MM.1S (cell line): ENCODE results near the gene FOXJ1.

Experiments used
- DNase-seq: peaks from one replicate; pipeline ENCODE4 v3.0.0-alpha.2; 2015
- H2AFZ ChIP-seq: fragments of 300-600 bp; sonication (generic); 2 replicates; pipeline ENCODE4 v1.6.0; 2016; ENCODE audit warnings: antibody characterized with exemption, low read length
- H3F3A ChIP-seq: fragments of 300-600 bp; sonication (generic); 2 replicates; pipeline ENCODE4 v1.6.1; 2016; ENCODE audit warnings: mild to moderate bottlenecking, antibody characterized with exemption, low read length, moderate library complexity, mixed read lengths; ENCODE audit not compliant: insufficient read depth
- H3K27ac ChIP-seq: fragments of 300-600 bp; sonication (generic); 2 replicates; pipeline ENCODE4 v1.5.1; 2016; ENCODE audit warnings: mild to moderate bottlenecking, low read length
- H3K27me3 ChIP-seq: fragments of 300-600 bp; sonication (generic); replicated peaks from 2 replicates; pipeline ENCODE4 v1.6.0; 2016; ENCODE audit warnings: low read length; ENCODE audit not compliant: insufficient read depth
- H3K36me3 ChIP-seq: fragments of 300-600 bp; sonication (generic); replicated peaks from 2 replicates; pipeline ENCODE4 v1.6.1; 2016; ENCODE audit warnings: mild to moderate bottlenecking, low read length, mixed read lengths; ENCODE audit not compliant: insufficient read depth
- H3K4me1 ChIP-seq: fragments of 300-600 bp; sonication (generic); 2 replicates; pipeline ENCODE4 v1.6.1; 2016; ENCODE audit warnings: low read length, mixed read lengths
- H3K4me2 ChIP-seq: fragments of 300-600 bp; sonication (generic); 2 replicates; pipeline ENCODE4 v1.6.0; 2016; ENCODE audit warnings: low read depth, low read length
- H3K4me3 ChIP-seq: fragments of 300-600 bp; sonication (generic); 2 replicates; pipeline ENCODE4 v1.5.1; 2016; ENCODE audit warnings: low read length, mixed read lengths
- H3K79me2 ChIP-seq: fragments of 300-600 bp; sonication (generic); 2 replicates; pipeline ENCODE4 v1.6.1; 2016; ENCODE audit warnings: mixed run types, low read length, mixed read lengths
- H3K9ac ChIP-seq: fragments of 300-600 bp; sonication (generic); 2 replicates; pipeline ENCODE4 v1.6.1; 2016; ENCODE audit warnings: low read length, mixed read lengths
- H3K9me2 ChIP-seq: fragments of 300-600 bp; sonication (generic); replicated peaks from 2 replicates; pipeline ENCODE4 v1.6.1; 2016; ENCODE audit warnings: mild to moderate bottlenecking, low read length, mixed read lengths; ENCODE audit not compliant: insufficient read depth
- H3K9me3 ChIP-seq: fragments of 300-600 bp; sonication (generic); replicated peaks from 2 replicates; pipeline ENCODE4 v1.6.1; 2016; ENCODE audit warnings: mild to moderate bottlenecking, low read length, mixed read lengths; ENCODE audit not compliant: insufficient read depth
- H4K20me1 ChIP-seq: fragments of 300-600 bp; sonication (generic); 2 replicates; pipeline ENCODE4 v1.6.1; 2016; ENCODE audit warnings: mild to moderate bottlenecking, low read length, moderate library complexity, mixed read lengths; ENCODE audit not compliant: insufficient read depth
- CTCF ChIP-seq: fragments of 300-600 bp; sonication (generic); IDR thresholded peaks from 2 replicates; pipeline ENCODE4 v1.5.1; 2016; ENCODE audit warnings: antibody characterized with exemption, low read length, mixed read lengths
- EZH2 ChIP-seq: fragments of 300-600 bp; sonication (generic); optimal IDR thresholded peaks from 2 replicates; pipeline ENCODE3; 2017; ENCODE audit warnings: low read depth, mild to moderate bottlenecking, antibody characterized with exemption, low read length, mixed read lengths
- EZH2phosphoT487 ChIP-seq: fragments of 300-600 bp; sonication (generic); IDR thresholded peaks from 2 replicates; pipeline ENCODE4 v1.6.1; 2018; ENCODE audit warnings: antibody characterized with exemption, low read length

FOXJ1 gene

DNA sequence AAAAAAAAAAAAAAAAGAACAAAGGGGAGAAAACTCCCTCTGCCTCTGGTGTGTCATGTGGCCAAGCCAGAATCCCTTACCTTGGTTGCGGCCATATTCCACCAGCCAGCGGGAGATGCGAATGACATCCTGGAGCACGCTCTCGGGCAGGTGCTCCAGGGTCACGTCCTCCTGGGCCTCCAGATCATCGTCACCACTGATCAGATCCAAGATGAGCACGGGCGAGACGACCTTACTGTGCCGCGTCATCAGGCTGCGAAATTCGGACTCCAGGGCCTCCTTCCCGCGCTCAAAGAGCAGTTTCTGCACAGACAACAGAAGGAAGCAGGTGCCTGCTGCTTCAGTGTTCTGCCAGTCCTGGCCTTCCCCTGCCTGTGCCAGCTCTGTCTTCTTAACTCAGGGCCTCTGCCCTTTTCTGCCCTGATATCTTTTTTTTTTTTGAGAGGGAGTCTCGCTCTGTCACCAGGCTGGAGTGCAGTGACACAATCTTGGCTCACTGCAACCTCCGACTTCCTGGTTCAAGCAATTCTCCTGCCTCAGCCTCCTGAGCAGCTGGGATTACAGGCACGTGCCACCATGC lies 43.2 kb downstream of the FOXJ1 start:
- Histone ChIP-seq H3K4me3 (no peak overlapping the region), H3F3A (no peaks in the 10 kb centered on the region), H3K79me2 (peaks cover 9% of the 10 kb centered on the region), H3K9me2 (no peaks in the 10 kb centered on the region), H3K9ac (no peak overlapping the region), H2AFZ (no peak overlapping the region), H3K4me1 (peaks cover 3% of the 10 kb centered on the region; the same call in 1 of the 2 replicates), H3K9me3 (no peaks in the 10 kb centered on the region), H3K36me3 (no peaks in the 10 kb centered on the region), H4K20me1 (no peaks in the 10 kb centered on the region), H3K27ac (no peak overlapping the region), H3K27me3 (no peaks in the 10 kb centered on the region), H3K4me2 (no peak overlapping the region)
- DNase-seq, result no peak
- no peak for TF ChIP-seq EZH2phosphoT487
- TF ChIP-seq EZH2, result no peak
- TF ChIP-seq CTCF, result no peak

DNA sequence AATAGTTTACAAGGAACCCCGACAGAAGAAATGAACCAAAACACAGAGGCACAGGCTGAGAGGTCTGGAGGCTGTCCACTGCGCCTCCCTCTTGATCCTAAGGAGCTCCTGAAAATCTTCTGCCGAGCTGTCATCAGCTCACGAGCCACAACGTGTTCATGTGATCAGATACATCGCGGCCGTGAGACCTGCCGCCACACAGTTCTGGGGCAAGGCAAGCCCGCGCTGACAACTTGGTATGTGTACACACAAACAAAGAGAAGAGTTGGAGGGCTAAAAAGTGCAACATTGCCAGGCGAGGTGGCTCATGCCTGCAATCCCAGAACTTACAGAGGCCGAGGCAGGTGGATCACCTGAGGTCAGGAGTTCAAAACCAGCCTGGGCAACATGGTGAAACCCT lies 45.1 kb downstream of the FOXJ1 start:
- Histone ChIP-seq H2AFZ (no peak overlapping the region), H3K79me2 (no peaks in the 10 kb centered on the region), H3K4me1 (no peaks in the 10 kb centered on the region), H3K9ac (no peak overlapping the region), H4K20me1 (no peaks in the 10 kb centered on the region), H3F3A (no peaks in the 10 kb centered on the region), H3K9me2 (no peaks in the 10 kb centered on the region), H3K4me3 (no peak overlapping the region), H3K36me3 (no peaks in the 10 kb centered on the region), H3K9me3 (no peaks in the 10 kb centered on the region), H3K27me3 (no peaks in the 10 kb centered on the region), H3K27ac (no peak overlapping the region), H3K4me2 (no peak overlapping the region)
- TF ChIP-seq EZH2phosphoT487, result no peak
- DNase-seq, result no peak

DNA sequence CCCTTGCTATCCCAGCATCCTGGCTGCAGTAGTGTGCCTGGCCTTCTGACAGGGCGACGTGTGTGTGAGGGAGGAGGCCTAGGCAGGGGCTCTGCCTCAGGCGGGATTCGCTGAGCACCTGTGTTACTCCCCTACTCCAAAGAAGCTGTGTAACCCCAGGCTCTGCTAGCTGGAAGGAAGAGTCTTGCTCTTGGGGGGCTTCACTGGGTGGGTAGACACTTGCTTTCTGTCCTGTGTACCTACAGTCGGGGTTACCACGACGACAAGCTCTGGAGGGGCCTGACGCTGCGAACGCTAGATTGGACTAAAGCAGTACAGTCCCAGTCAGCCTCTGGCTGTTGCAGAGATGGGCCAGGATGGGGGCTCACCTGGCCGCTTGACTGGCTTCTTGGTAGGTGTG lies 47.0 kb downstream of the FOXJ1 start:
- no peak overlapping the region for H3K9ac ChIP-seq
- H3K4me3 ChIP-seq, result no peak overlapping the region
- H3K4me2 ChIP-seq, result no peak overlapping the region
- no peaks in the 10 kb centered on the region for H3K36me3 ChIP-seq
- H3F3A ChIP-seq, result no peaks in the 10 kb centered on the region
- no peak for DNase-seq
- no peaks in the 10 kb centered on the region for H3K4me1 ChIP-seq
- H4K20me1 ChIP-seq, result no peaks in the 10 kb centered on the region
- TF ChIP-seq EZH2phosphoT487 (no peak), CTCF (no peak), EZH2 (no peak)
- H2AFZ ChIP-seq, result no peak overlapping the region
- no peaks in the 10 kb centered on the region for H3K9me2 ChIP-seq
- H3K27ac ChIP-seq, result no peak overlapping the region
- no peaks in the 10 kb centered on the region for H3K79me2 ChIP-seq
- H3K9me3 ChIP-seq, result no peaks in the 10 kb centered on the region
- no peaks in the 10 kb centered on the region for H3K27me3 ChIP-seq

DNA sequence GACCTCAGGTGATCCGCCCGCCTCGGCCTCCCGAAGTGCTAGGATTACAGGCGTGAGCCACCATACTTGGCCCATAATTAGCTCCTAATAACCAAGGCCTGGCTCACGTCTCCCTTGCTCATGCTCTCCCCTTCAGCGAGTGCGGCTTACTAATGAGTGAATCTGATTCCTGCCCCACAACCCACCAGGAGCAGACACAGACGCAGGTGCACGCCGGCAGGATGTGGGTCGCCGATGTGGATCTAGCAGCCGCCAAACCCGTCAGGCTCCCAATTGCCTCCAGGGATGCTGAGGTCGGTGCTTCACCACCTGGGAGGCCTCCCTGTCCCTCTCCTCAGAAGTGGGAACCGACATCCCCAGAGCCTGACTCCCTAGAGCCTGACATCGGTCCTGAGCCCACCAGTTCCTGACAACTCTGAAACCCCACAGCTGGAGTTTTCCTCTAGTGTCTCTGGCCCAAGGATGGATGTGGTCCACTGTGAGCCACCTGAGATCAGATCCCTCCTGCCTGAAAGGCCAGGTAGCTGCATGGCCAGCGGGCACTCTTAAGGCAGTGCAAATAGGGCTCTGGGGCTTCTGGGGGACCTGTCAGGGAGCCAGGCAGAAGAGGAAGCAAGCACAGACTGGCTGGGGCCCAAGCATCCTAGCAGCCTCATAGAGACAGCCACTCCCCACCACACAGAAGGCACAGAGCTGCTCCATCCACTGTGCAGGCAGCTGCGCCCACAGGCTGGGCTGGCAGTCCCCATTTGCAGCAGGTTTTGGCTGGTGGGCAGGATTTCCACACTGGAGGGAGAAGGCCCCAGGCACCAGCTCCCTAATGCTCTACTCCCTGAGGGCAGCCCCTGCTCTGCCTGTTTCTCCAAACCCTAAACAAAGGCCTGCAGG lies 48.3 kb downstream of the FOXJ1 start:
- Histone ChIP-seq H3K9me2 (no peaks in the 10 kb centered on the region), H3F3A (no peaks in the 10 kb centered on the region), H3K27ac (no peak overlapping the region), H3K9ac (no peak overlapping the region), H3K27me3 (no peaks in the 10 kb centered on the region), H3K4me2 (no peak overlapping the region), H3K9me3 (no peaks in the 10 kb centered on the region), H2AFZ (no peak overlapping the region), H3K4me1 (no peaks in the 10 kb centered on the region), H3K4me3 (no peak overlapping the region), H3K79me2 (no peaks in the 10 kb centered on the region), H3K36me3 (no peaks in the 10 kb centered on the region), H4K20me1 (no peaks in the 10 kb centered on the region)
- no peak for TF ChIP-seq EZH2
- TF ChIP-seq EZH2phosphoT487, result no peak
- no peak for TF ChIP-seq CTCF
- no peak for DNase-seq
